K562 (cell line): ENCODE data around the gene RPL3.
"Not testable (repeated sequence)": the region's sequence is repeated elsewhere in the genome, so short reads cannot be mapped to it uniquely, and the experiment has no call there.

Source experiments
- ESRRB ChIP-seq: fragments of 250-450 bp; sonication (Bioruptor Pico); IDR thresholded peaks from 2 replicates; pipeline ENCODE4 v1.5.0; 2020; ENCODE audit warnings: mild to moderate bottlenecking, moderate library complexity, borderline replicate concordance
- JUND ChIP-seq, 2 experiments: IDR thresholded peaks; 2 replicates in 1 of 2; 3 replicates in 1 of 2; pipeline ENCODE4 v1.6.1; 2011; ENCODE audit warnings: borderline replicate concordance in 2 of 2, low read depth in 2 of 2, low read length in 2 of 2, improper control_type of control experiment in 1 of 2, missing biosample characterization in 1 of 2, missing genetic modification characterization in 1 of 2, missing genetic modification reagents in 1 of 2

DNA sequence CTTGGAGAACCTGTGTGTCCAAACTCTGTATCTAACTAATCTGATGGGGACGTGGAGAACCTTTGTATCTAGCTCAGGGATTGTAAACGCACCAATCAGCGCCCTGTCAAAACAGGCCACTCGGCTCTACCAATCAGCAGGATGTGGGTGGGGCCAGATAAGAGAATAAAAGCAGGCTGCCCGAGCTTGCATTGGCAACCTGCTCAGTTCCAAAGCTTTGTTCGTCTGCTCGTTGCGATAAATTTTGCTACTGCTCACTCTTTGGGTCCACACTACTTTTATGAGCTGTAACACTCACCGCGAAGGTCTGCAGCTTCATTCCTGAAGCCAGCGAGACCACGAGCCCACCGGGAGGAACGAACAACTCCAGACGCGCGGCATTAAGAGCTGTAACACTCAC, 38.8 kb upstream of the RPL3 start:
- TF ChIP-seq ESRRB (CRISPR knock-in tag); JUND (IDR thresholded peaks at IDR 0.05; ENCODE audit: borderline replicate concordance, low read depth, low read length); JUND (tag; IDR thresholded peaks at IDR 0.05; ENCODE audit: borderline replicate concordance, low read depth, low read length): not testable (repeated sequence)
